ENCODE data around the gene MGAM2. TPM values are rescaled to one million over a fixed set of nuclear protein-coding genes. Genes with fewer than 3 reads are reported as not detected.
A peak's percentile ranks its signal among the peaks of the same experiment; 100 is the strongest.

The MGAM2 gene
- total RNA-seq, 4 donors from 2014 or later: 11.6 to 116 (median 90.3) TPM

DNA sequence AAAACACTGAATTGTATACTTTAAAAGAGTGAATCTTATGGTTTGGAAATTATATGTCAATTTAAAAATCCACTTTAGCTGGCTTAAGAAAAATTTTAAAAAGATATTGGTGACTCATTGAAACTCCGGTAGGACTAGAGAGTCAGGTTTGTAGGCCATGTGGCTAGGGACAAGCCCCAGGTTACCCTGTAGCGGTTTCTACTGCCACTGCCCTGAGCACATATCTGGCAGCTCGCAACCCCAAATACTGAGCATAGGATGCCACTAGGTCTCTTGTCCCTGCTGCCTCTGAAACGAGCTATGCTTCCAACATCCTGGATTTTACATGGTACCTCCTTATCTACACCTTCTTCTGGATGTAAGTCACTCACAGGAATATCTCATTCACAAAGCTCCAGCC lies 1.4 kb upstream of the MGAM2 start:
- Histone ChIP-seq H3K4me1 (peaks cover 0 to 20% (median 0%) of the 10 kb centered on the region in 4 donors), H3K9me3 (no peaks in the 10 kb centered on the region), H3K27me3 (no peaks in the 10 kb centered on the region), H3K27ac (no peak overlapping the region), H3K36me3 (peaks cover 0 to 6% (median 0%) of the 10 kb centered on the region in 3 donors), H3K4me3 (no peak overlapping the region)
- TF ChIP-seq, protein P1, sequence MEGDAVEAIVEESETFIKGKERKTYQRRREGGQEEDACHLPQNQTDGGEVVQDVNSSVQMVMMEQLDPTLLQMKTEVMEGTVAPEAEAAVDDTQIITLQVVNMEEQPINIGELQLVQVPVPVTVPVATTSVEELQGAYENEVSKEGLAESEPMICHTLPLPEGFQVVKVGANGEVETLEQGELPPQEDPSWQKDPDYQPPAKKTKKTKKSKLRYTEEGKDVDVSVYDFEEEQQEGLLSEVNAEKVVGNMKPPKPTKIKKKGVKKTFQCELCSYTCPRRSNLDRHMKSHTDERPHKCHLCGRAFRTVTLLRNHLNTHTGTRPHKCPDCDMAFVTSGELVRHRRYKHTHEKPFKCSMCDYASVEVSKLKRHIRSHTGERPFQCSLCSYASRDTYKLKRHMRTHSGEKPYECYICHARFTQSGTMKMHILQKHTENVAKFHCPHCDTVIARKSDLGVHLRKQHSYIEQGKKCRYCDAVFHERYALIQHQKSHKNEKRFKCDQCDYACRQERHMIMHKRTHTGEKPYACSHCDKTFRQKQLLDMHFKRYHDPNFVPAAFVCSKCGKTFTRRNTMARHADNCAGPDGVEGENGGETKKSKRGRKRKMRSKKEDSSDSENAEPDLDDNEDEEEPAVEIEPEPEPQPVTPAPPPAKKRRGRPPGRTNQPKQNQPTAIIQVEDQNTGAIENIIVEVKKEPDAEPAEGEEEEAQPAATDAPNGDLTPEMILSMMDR (IDR thresholded peaks at IDR 0.05): no peak
- TF ChIP-seq POLR2A (IDR thresholded peaks at IDR 0.05): no peak
- no peak for DNase-seq

DNA sequence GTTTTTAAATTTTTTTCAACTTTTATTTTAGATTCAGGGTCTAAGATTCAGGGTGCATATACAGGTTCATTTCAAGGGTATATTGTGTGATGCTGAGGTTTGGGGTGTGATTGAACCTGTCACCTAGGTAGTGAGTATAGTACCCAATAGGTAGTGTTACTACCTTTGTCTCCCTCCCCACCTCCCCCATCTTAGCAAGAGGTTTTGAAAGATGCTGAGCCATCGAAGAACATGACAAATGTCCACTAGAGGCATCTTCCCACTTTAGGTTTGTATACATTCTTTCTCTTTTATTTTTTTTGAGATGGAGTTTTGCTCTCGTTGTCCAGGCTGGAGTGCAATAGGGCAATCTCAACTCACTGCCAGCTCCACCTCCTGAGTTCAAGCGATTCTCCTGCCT lies 880 bp upstream of the MGAM2 start:
- Histone ChIP-seq H3K9me3 (no peaks in the 10 kb centered on the region), H3K4me1 (peaks cover 0 to 15% (median 0%) of the 10 kb centered on the region in 4 donors), H3K27ac (peak overlapping the region in 2 of 4 donors; percentile 68 to 72), H3K4me3 (no peak overlapping the region), H3K36me3 (peaks cover 0 to 6% (median 0%) of the 10 kb centered on the region in 3 donors), H3K27me3 (no peaks in the 10 kb centered on the region)
- no peak for TF ChIP-seq POLR2A (IDR thresholded peaks at IDR 0.05)
- TF ChIP-seq, protein P1 (IDR thresholded peaks at IDR 0.05): peak in 3 of 6 experiments; percentile 5 to 35 (median 23)
- no peak for DNase-seq

DNA sequence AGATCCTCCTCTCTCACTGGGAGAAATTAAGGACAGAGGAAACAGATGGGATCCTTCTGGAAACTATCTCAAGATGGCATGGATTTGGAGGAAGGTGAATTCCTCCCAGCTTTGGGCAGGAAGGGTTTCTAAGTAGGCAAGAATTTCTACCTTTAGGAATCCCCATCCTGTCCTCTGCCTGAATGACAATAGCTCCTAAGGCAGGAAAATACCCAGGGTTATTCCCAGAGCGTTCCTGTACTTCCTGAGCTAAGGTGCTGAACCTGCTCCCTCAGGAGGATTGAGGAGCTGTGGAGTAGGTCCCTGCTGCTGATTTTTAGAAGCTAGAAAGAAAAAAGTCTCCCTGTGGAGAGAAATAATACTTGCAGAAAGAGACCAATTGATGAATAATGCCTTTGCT lies 568 bp downstream of the MGAM2 start:
- no peak for DNase-seq
- no peaks in the 10 kb centered on the region for H3K9me3 ChIP-seq
- no peaks in the 10 kb centered on the region for H3K36me3 ChIP-seq
- no peaks in the 10 kb centered on the region for H3K27me3 ChIP-seq
- TF ChIP-seq, protein P1 (IDR thresholded peaks at IDR 0.05): no peak
- no peak for TF ChIP-seq POLR2A (IDR thresholded peaks at IDR 0.05)
- peak overlapping the region in 3 of 4 donors; percentile 14 to 54 (median 47) for H3K4me3 ChIP-seq
- peaks cover 0 to 10% (median 0%) of the 10 kb centered on the region in 4 donors for H3K4me1 ChIP-seq
- peak overlapping the region in 3 of 4 donors; percentile 41 to 80 (median 72) for H3K27ac ChIP-seq

DNA sequence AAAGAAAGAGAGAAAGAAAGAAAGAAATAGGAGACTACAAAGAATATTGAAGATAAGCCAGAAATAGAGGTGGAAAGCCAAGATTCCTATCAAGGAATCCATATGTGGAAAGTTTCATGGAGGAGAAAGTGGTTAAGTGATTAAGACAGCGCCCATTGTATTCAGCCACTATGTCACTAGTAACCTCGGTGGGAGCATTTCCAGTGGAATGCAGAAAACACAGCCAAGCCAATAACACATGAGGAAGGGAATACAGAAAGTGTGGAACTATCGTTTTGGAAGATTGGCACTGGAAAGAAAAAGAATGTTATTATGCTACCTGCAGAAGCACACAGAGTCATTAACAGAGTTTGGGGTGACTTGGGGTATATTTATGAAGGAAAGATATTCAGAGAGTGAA lies 2.7 kb downstream of the MGAM2 start:
- H3K27ac ChIP-seq: no peak overlapping the region
- TF ChIP-seq, protein P1 (IDR thresholded peaks at IDR 0.05): no peak
- no peak for TF ChIP-seq POLR2A (IDR thresholded peaks at IDR 0.05)
- H3K4me3 ChIP-seq: no peak overlapping the region
- peaks cover 0 to 10% (median 0%) of the 10 kb centered on the region in 4 donors for H3K4me1 ChIP-seq
- DNase-seq: no peak
- no peaks in the 10 kb centered on the region for H3K9me3 ChIP-seq
- H3K36me3 ChIP-seq: peaks cover 0 to 4% (median 0%) of the 10 kb centered on the region in 3 donors
- no peaks in the 10 kb centered on the region for H3K27me3 ChIP-seq

DNA sequence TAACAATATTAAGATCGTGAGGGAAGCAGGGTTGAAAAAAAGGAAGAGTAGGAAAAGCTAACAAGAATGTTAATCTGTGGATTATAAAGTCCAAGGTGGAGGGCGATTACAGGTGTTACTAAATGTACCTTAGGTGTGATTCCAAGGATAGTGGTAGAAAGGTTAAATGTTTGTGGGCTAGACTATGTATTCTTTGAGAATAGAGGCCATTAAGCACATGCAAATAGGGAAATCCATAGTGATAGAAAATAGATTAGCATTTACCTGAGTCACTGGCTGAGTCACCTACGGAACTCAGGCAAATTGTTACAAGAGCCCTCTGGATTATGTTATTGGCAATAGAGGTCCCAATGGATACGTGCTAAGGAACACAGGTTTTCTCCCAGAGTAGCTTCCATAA lies 9.0 kb downstream of the MGAM2 start:
- peak in 1 of 3 donors; percentile 58 for DNase-seq
- Histone ChIP-seq H3K9me3 (no peaks in the 10 kb centered on the region), H3K4me3 (no peak overlapping the region), H3K4me1 (peaks cover 0 to 3% (median 0%) of the 10 kb centered on the region in 4 donors), H3K27ac (peak overlapping the region in 2 of 4 donors; percentile 53 to 66), H3K36me3 (peaks cover 0 to 7% (median 0%) of the 10 kb centered on the region in 3 donors), H3K27me3 (no peaks in the 10 kb centered on the region)
- no peak for TF ChIP-seq POLR2A (IDR thresholded peaks at IDR 0.05)
- TF ChIP-seq, protein P1 (IDR thresholded peaks at IDR 0.05): no peak

All from Peyer's patch (tissue), 4 donors.